Kidney (tissue), 14 donors: ENCODE results near the gene PLA2G4B. TPM values are rescaled to one million over a fixed set of nuclear protein-coding genes. Genes with fewer than 3 reads are reported as not detected.

ENCODE experiments used
- DNase-seq, 5 donors: peaks; one replicate each; pipeline ENCODE4 v3.0.0-alpha.2; 2013 to 2020
- FAIRE-seq: peaks from 2 replicates; lab custom pipeline; 2012; peaks lifted over from hg19 to GRCh38; lab: Jason Lieb, UNC
- H3K27ac ChIP-seq, 2 donors: one replicate each; pipeline ENCODE4 v1.7.0; 2013; ENCODE audit warnings: low read depth in 2 of 2, low read length in 2 of 2, inconsistent platforms in 1 of 2
- H3K27me3 ChIP-seq: one replicate; pipeline ENCODE4 v1.7.1; 2013; ENCODE audit warnings: low read length, inconsistent platforms; ENCODE audit not compliant: control insufficient read depth, insufficient read depth
- H3K36me3 ChIP-seq, 3 donors: one replicate each; pipeline versions ENCODE4 v1.7.0 to v1.7.1; 2013; ENCODE audit warnings: low read length in 3 of 3, control low read depth in 1 of 3, inconsistent platforms in 1 of 3; ENCODE audit not compliant: insufficient read depth in 3 of 3, control insufficient read depth in 2 of 3
- H3K4me1 ChIP-seq, 3 donors: one replicate each; pipeline versions ENCODE4 v1.7.0 to v1.7.1; 2013; ENCODE audit warnings: low read length in 3 of 3, inconsistent platforms in 1 of 3, low read depth in 1 of 3; ENCODE audit not compliant: control insufficient read depth in 2 of 3, insufficient read depth in 2 of 3
- H3K4me3 ChIP-seq, 3 donors: one replicate each; pipeline versions ENCODE4 v1.7.0 to v1.8.1; 2013; ENCODE audit warnings: low read length in 3 of 3, control low read depth in 1 of 3, inconsistent platforms in 1 of 3
- H3K9ac ChIP-seq, 3 donors: one replicate each; pipeline versions ENCODE4 v1.7.0 to v1.7.1; 2013; ENCODE audit warnings: low read length in 3 of 3, control low read depth in 1 of 3, inconsistent platforms in 1 of 3
- H3K9me3 ChIP-seq, 3 donors: one replicate each; pipeline versions ENCODE4 v1.7.0 to v1.7.1; 2013; ENCODE audit warnings: low read length in 3 of 3, control low read depth in 1 of 3, inconsistent platforms in 1 of 3; ENCODE audit not compliant: control insufficient read depth in 2 of 3, insufficient read depth in 1 of 3
- CTCF ChIP-seq: IDR thresholded peaks from 3 replicates; pipeline ENCODE4 v1.5.1; 2012; ENCODE audit warnings: mild to moderate bottlenecking, moderate library complexity, borderline replicate concordance; ENCODE audit not compliant: insufficient read depth; ENCODE audit errors: extremely low read depth
- intact Hi-C: fragments of 100-400 bp; cut with DNase I; formaldehyde crosslinking; loops from one replicate; pipeline ENCODE4 v1.11.1; 2022
- polyA plus RNA-seq: library from polyadenylated mRNA; stranded (reverse); fragments of 350-450 nt; fragmentation: Illumina TruSeq; extraction: RNeasy Lipid Tissue Mini Kit (QIAGEN cat#74804); gene quantifications from one replicate; pipeline ENCODE4 v1.2.3, GENCODE V29; 2014; ENCODE audit warnings: low read depth, low replicate concordance; ENCODE audit not compliant: insufficient read depth
- total RNA-seq: library from RNA; stranded (reverse); fragmentation: NEBNext Ultra II Directional; extraction: Animal tissue kit (Norgen Biotek cat#: 25700); gene quantifications from one replicate; pipeline ENCODE4 v1.2.1, GENCODE V29; 2021
- donor health status: control.
- donor health status: control.
- donor health status: control.
- donor health status: control.
- donor health status: control.
- donor health status: DM: yes; HTN: yes; CAD: no.
- donor health status: Normal renal cell carcinoma (clear cell type).

The PLA2G4B gene
- total and polyA plus RNA-seq, 2 donors from 2014 or later: 4.8 to 8.3 TPM

- Histone ChIP-seq H3K9me3 (no peaks in the 10 kb centered on the region), H3K27ac (no peak overlapping the region), H3K4me1 (no peaks in the 10 kb centered on the region), H3K9ac (no peak overlapping the region), H3K36me3 (no peaks in the 10 kb centered on the region), H3K27me3 (no peaks in the 10 kb centered on the region), H3K4me3 (no peak overlapping the region)
- intact Hi-C loops: no loop called here
- DNase-seq (no peak), FAIRE-seq (no peak)
- TF ChIP-seq CTCF: no peak
Observed at GRCh38 chr15:41869770-41870688, 31.4 kb downstream of the PLA2G4B start.

GRCh38 chr15:41870689-41871081 lies 32.0 kb downstream of the PLA2G4B start:
- intact Hi-C loops: no loop called here
- H3K36me3 ChIP-seq: no peaks in the 10 kb centered on the region
- no peak for TF ChIP-seq CTCF
- DNase-seq (no peak), FAIRE-seq (no peak)
- no peaks in the 10 kb centered on the region for H3K4me1 ChIP-seq
- no peak overlapping the region for H3K4me3 ChIP-seq
- H3K27ac ChIP-seq: no peak overlapping the region
- no peak overlapping the region for H3K9ac ChIP-seq
- H3K9me3 ChIP-seq: no peaks in the 10 kb centered on the region
- no peaks in the 10 kb centered on the region for H3K27me3 ChIP-seq

- intact Hi-C loops: no loop called here
- Histone ChIP-seq H3K27me3 (no peaks in the 10 kb centered on the region), H3K36me3 (no peaks in the 10 kb centered on the region), H3K4me1 (no peaks in the 10 kb centered on the region), H3K9me3 (no peaks in the 10 kb centered on the region), H3K27ac (no peak overlapping the region), H3K9ac (no peak overlapping the region), H3K4me3 (no peak overlapping the region)
- DNase-seq: no peak
- TF ChIP-seq CTCF: no peak
- no peak for FAIRE-seq
Observed at GRCh38 chr15:41871175-41871905, 32.7 kb downstream of the PLA2G4B start.
